ENCODE data around the gene CFI. TPM values are rescaled to one million over a fixed set of nuclear protein-coding genes. Genes with fewer than 3 reads are reported as not detected.

The CFI gene
- total RNA-seq, 1 donor from 2014 or later, result 38.7 TPM

Other genes with a start within 250 kb of the CFI start
- 34.7 and 55.1 TPM in 2 replicates for gene MCUB, start 241.8 kb downstream of the CFI start, total RNA-seq
- 37.3 and 47.5 TPM in 2 replicates for gene CASP6, start 98.6 kb downstream of the CFI start, total RNA-seq
- gene PLA2G12A, start 71.9 kb downstream of the CFI start, total RNA-seq, result 5.7 and 7.7 TPM in 2 replicates
- gene GAR1, start 13.8 kb upstream of the CFI start, total RNA-seq, result 2.2 TPM in 2 replicates
- under 0.01 TPM in 1 of 2 replicates, not detected in the other for gene RRH, start 26.0 kb upstream of the CFI start, total RNA-seq
- under 0.01 TPM in 1 of 2 replicates, not detected in the other for gene LRIT3, start 46.1 kb upstream of the CFI start, total RNA-seq
- gene EGF, start 110.9 kb upstream of the CFI start, total RNA-seq, result not detected in 2 replicates

All from lung microvascular endothelial cell (primary cell).